HS-5 (cell line): ENCODE data around the gene MED9.

Experiments
- DNase-seq: peaks from one replicate; pipeline ENCODE4 v3.0.0-alpha.2; 2012; ENCODE audit warnings: low read depth

The MED9 gene

DNA sequence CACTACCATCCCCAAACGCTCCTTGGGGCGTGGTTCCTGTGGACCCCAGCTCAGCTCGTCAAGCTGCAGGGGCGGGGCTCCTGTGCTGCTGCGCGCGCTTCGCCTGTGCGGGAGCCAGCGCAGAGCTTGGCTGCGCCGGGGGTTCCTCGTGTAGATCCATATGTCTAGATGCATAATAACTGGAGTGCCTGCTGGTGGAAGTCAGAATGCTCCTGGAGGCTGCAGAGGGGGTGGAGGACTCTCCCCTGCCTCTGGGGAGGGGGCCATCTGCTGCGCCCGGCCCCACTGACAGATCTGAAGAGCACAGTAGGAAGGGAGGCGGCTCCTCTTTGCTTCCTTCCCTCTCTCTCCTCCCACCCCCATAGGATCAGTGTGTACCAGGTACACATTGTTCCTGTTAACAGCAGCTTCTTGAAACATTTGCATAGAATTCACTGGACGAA lies 14.8 kb downstream of the MED9 start:
- no peak for DNase-seq

DNA sequence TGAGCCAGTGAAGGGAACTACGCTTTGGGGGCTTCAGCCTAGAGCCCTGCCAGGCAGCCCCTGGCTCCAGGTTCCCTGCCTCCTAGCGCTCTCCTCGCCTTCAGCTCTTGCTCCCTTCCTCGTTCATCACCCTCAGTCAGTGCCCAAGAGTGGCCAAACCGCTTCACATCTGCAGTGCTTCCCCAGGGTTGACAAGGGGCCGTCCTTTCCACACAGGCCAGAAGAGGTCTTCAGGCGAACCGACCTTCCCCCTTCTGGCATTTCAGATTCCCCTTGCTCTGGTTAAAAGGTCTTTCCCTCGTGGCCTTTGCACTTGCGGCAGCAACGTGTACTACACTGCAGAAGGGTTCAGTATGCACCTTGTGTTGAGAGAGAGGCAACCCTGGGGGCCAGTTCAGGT lies 15.3 kb downstream of the MED9 start:
- DNase-seq = no peak

DNA sequence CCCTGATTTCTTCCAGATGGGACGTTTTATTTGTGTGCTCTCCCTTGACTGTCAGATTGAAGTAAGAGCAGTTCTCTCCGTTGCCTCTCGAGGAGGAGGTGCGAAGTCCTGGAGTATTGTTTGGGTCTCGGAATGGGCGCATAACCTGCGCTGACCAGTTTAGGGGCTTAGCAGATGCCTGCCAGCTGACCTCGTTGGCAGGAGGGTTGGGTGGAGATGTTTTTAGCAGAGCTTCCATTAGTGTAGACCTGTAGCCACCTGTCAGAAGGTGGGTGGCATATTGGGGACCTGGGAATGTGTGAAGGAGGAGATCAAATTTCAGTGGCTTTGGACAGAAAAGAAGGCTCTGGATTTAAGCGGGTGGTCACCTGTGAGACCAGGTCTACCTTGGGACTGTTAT lies 15.8 kb downstream of the MED9 start:
- DNase-seq = no peak

DNA sequence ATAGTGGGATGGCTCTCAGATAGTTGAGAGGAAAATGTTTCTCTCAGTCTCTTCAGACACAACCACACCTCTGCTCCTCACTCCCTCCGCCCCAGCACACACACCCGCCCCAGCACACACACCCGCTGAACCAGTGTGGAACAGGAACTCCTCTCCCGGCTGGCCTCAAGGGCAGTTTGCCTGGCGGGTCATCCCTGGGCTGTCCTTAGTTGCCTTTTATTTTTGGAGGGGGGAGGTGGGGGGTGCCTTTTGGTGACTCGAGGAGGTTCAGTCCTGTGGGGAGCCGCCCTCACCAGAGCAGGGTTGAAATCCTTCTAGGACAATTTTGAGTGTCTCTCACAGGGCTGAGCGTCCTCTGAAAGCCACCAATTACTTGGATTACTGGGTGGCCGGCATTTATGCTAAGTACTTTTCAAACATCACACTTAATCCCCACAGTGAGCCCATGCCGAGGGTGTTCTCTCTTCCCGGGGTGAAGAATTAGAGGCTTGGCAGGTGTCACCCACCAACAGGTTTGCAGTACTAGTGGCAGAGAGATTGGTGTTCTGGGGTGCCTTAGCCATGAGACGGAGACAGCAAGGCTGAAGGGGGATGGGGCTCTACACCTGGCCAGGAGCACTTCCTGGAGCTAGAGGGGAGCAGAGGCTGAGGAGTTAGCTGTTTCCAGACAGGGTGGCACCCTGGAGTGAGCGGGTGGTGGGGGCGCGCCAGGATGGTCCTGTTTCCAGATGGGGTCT lies 16.6 kb downstream of the MED9 start:
- DNase-seq = no peak

DNA sequence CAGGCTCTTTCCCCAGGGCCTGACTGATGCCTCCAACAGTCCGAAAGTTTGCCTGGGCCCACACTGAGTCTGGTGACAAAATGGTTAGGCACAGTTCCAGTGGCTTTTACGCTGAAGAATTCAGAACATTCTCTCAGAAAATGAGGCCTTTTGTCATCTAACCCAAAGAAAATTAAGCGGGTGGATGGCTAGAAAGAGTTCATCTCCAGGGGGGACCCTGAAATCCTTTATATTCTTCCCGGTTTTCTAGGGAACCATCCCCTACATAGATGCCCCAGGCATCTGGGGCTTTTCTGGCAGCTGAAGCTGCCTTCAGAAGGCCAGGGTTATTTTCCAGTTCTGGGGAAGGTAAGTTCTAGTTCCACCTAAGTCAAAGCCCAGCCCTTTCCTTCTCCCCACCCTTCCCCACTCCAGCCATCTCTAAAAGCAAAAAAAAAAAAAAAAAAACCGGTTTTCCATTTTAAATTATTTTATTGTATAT lies 17.2 kb downstream of the MED9 start:
- DNase-seq = no peak

DNA sequence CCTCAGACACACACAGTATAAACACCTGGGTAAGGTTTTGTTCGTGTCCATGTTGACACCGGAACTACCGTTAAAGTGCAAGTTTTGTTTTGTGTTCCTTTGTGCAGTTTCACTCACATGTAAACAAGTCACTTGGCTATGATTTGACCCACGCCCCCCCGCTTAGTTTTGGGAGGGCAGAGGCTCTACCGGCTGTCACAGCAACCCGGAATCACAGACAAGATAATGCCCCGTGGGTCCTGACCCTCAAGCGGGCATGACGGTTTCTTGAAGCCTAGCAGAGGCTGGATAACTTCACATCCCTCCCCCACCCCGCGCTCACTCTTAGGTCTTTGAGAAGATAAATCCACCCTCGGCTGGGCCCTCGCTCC lies 17.7 kb downstream of the MED9 start:
- no peak for DNase-seq

DNA sequence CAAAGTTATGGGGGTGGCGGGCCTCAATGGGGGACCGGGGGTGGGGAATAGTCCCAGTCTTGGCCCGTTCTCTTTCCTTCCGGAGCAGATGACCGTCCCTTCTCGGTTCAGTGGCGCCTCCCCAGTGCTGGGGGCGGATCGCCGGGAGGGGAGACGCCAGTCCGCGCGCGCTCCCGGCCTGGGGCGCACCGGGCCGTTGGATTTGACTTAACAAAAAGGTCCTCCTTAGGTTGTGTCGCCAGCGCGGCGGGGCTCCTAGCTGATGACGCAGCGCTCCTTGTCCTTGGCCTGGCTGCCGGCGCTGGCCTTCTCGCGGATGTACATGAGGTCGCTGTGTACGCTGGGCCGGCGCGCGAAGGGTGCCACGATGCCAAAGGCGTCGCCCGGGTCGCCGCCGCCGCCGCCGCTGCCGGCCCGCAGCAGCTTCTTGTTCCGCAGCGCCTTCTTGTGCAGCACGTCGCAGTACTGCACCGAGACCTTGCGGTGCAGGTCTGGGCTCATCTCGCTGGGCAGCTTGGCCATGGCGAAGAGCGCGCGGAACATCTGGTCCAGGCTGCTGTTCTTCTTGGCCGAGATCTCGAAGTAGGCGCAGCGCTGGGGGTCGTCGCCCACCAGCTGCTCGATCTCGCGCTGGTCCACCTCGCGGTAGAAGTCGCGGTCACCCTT lies 18.2 kb downstream of the MED9 start:
- DNase-seq = no peak

DNA sequence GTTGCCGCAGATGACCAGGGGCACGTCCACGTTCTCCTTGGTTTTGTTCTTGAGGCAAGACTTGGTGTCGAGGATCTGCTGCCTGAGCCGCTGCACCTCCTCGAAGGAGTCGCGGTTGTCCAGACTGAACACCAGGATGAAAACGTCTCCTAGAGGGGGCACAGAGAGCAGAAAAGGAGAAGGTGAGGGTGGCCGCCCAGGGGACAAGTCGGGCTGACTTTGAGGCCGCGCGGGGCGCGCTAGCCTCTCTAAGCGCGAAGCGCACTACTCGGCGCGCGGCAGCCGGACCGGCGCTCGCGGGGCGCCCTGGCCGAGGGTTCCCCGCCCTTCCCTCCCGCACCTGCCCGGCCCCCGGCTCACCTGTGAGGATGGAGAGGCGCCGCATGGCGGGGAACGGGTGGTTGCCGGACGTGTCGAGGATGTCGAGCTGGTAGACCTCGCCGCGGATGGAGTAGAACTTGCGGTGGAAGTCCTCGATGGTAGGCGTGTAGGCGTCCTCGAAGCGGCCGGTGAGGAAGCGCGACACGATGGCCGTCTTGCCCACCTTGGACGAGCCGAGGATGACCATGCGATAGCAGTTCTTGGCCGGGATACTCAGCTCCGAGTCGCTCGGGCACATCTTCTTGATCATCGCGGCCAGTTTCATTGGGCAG lies 18.9 kb downstream of the MED9 start:
- DNase-seq = no peak

DNA sequence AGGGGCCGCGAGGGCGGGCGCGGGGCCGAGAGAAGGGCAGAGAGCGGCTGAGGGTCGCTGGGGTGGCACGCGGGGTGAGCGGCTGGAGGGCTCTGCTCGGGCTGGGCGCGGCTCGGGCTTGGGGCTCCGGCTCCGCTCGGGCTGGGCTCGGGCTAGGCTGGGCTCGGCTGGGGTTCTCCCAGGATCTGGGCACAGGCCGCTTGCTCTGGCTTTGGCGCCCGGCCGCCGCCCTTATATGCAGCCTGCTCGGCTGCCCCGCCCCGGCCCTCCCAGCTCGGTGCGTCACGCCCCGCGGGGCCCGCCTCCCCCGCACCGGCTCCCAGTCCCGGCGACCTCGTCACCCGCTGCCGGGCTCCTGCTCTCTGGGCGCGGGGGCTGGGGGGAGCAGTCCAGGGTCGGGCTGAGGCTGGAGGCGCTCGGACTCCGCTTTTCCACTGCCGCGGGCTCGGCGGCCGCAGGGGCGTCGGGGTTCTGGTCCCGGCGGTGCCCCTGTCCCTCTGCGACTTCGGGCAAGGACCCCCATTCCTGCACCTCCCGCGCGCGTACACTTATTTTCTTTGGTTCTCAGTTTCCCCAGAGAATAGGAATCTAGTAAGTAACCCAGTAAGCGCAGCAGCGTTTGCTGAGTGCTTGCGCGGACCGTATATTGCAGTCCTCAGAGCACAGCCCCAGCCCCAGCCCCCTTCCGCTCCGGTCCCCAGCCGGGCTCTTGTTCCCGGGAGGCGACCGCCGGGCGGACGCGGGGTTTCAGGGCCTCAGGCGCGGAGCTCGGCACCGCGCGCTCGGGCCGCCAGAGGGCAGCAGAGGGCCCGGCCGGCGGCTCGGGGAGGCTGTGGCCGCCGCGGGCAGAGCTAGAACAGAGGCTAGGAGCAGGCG lies 19.6 kb downstream of the MED9 start, which contains the start of gene RASD1:
Gene RASD1, minus strand, starts transcription at position 207 of the 876 bp plus-strand sequence. CDS start 214 bp downstream, outside the sequence.
- peak; percentile 49 for DNase-seq

DNA sequence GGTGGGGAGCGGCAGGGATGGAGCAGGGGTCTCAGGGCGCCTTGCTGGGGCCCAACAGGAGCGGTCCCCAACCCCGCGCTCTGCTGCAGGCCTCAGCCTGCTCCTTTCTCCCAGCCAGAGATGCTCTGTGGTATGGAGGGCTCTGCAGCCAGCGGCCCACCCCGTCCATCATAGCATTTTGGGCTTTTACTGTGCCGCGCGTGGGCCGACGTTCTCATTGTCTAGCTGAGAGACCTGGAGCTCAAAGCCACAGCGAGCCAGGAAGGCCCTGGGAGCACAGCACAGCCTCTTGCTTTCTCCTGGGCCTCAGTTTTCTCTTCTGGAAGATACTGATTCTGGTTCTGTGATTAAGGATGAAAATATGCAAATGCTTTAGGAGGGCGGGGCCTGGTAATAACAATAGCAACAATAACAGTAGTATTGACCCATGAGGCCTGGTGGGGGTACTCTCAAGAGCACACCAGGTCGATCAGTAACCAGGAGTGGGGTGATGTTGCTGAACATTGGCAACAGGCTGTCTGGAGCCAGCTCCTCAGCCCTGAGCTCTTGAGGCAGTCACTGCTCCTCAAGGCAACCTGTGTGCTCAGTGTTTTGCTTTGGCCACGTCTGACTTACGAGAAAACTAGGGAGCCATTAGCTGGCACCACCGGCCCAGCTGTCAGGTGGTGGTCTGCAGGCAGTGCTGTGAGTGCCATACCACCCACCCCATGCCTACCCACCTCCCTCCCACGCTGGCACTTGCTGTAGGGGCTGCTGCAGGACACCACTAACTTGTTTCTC lies 20.5 kb downstream of the MED9 start:
- no peak for DNase-seq

DNA sequence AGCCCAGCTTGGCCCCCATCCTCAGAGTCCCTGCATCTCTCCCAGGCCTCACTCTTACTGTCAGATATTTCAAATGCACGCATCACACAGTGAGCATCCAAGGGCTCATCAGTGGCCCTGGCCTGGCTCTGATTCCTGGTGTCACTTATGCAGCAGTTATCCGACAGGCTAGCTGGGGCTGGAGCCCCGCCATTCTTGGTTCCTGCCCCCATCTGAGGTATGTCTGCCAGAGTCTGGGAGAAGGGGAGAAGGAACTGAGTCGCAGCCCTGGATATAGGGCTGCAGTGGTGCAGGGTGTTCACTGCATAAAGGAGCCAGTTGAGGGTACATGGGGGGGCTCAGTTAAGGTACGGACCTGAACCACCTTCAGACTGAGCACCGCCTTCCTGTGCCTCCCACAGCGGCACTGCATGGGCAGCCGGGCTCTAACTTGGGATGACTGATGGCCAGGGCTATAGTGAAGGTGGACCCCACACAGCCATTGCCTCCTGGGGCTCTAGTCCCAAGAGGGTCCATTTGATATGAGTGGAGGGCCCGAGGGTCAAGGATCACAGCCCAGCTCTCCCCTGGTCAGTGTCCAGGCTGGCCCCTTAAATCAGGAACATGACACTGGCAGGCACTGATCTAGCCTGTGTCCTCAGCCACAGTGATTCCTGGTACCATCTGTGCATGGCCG lies 21.2 kb downstream of the MED9 start:
- no peak for DNase-seq

DNA sequence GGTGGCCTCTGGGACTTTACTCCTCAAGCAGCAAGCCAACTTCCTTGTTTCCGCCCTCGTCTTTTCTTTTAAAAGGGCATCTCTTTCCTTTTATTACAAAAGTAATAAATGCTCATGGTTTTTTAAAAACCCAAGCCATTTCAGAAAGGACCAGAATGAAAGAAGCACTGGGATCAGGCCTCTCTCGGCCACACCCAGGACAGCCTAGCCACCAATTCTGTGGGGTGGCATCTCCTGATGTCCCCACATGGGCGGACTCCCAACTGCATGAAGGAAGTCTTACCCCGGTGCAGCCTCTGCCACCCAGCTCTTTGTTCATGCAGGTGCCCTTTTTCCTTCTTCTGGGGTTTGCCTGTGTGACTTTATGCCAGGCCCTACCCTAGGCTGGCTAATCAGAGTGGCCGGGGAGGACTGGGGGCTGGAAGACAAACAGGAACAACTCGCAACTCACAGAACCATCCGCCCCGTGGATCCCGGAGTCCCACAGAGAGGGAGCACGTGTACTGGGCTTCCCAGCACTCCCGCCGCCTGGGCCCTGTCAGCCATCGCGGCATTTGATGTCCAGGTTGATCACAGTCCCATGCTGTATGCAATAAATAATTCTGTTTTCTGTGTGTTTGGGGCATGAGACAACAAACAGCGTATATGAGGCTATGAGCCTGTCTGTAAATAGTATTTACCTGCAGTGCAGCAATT lies 22.0 kb downstream of the MED9 start:
- DNase-seq = no peak

DNA sequence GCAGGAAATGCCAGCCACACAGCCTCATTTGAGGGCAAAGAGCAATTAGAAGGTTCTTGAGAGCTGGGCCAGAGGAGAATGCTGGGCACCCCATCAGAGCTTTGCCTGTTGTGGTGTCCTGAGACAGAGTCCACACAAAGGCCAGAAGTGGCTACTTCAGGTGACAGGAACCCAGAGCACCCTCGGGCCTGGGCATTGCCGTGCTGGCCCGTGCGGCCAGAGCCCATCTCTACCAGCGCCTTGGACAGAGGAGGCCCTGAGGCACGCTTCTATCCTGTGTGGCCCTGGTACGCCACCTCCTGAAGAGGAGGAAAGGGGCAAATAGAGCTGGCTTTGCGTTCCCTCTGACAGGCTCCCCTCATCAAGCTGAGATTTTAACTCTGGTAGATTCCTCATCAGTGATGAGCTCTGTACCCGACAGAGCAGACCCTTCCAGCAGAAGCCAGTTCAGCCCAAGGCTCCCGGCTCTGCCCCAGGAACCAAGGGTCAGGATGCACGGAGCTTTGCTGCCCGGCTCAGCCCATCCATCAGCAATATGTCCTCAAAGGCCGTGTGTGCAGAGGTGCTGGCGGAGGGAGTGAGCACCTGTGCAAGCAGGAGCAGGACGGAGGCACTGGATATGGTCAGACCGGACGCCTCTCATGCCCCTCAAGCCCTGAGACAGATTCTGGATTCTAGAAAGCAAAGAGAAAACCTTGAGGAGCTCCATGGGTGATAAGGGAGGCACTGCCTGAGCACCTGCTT lies 22.8 kb downstream of the MED9 start:
- DNase-seq = no peak

DNA sequence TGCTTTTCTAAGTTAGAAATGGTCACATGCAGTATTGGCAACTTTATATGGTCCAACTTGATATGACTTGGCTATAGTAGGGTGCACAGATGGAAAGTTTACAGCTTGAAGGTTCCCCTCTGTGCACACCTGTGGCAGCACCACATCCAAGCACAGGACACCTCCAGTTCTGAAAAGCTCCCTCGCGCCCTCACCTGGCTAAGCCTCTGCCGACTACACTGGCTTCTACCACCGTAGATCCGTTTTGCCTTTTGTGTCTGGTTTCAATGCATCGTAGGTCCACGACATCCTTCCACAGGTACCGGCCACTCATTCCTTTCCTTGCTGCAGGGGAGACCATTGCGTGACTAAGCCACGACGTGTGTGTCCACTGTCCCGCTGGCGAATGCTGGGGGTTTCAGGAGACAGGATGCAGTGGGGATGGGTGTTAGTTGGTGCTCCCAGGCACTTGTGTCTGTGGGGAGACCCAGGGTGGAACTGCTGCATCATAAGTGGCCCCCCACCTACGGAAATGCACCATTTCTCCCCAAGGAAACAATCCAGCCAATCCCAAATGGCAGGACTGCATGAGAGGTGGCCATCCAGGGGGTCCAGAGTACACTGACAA lies 24.3 kb downstream of the MED9 start:
- no peak for DNase-seq

DNA sequence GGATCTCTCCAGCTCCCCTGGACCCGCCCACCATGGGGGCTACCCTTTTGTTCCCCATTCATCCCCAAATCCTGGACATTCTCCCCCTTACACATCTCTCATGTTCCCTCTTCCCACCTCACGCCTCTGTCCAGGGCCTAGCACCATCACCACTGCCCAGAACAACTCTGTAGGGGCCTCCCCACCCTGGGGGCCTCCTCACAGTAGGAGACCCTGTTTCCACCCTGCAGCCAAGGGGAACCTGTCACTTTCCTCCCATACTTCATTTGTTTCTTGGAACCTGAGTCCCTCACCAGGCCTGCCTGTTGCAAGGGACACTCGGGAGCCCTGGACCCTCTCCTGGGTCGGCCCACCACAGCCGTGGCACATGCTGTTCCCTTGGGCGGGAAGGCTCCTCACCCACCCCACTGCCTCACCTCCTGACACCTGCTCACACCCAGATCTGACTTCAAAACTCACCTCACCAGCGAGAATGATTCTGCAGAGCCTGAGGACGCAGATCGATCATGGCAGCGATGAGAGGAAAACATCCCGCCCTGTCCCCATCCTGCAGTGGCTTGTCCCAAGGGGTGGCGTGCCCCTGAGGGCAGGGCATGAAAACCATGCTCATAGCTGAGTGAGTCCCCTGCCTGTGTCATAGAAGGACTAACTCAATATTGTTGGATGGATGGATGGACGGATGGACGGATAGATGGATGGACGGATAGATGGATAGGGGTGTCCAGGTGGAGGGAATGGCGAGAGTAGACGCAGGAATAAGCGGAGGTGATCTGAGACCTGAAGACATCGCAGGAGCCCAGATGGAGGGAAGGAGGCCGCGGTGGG lies 26.2 kb downstream of the MED9 start:
- DNase-seq = no peak

DNA sequence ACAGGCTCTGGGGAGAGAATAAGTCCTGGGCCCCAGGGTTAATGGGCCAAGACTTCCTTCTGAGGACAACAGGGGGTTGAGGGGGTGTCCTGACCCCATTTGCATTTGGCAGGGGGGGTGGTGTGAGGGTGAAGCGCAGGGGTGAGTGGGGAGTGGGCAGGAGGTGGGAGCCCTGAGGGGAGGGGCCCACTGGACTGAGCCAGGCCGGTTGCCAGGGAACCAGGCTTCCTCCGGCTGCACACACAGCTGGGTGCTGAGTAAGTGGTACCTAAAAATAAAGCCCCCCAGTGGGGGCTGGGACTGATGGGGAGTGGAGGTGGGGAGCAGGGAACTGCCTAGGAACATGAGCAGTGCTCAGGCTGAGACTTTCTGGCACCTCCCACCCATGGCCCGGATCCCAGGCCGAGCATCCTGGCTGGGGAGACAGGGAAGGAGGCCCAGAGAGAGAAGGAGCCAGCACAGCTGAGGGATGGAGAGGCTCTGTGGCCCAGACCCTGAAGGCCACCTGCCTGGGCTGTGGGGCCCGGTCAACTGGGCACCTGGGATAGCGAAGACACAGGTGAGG lies 26.8 kb downstream of the MED9 start:
- no peak for DNase-seq

DNA sequence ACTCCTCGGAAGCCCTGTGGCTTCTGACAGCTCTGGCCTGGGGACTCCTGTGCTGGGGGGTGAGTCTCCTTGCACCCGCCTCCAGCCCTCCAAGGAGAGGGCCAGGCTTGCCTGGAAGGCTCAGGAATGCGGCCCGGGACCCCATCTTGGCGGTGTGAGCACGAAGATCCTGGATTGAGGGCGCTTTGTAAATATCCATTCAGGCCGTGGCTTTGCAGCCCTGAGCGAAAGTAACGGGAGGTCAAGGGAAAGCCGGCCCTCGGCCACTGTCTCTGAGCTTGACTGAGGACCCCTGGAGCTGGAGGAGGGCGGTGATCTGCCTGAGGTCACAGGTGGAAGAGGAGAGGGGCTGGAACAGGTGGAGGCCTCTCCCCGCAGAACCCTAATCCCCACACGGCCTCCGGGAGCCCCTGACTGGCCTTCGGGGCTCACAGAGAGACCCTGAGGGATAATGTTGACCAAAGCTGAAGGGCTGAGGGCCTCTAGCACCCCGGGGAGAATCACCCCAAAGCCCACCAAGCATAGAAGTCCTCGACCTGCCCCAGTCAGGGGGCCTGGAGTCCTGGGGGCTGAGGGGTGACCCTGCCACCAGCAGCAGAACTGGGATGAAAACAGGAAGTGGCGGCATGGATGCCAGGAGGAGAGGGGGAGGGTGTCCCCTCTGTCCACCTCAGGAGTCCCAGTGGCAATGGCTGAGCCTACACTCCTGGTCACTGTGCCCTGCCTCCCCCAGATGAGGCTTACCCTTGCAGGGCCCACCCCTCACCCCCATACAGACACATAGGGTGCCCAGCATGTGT lies 27.7 kb downstream of the MED9 start:
- no peak for DNase-seq
